Subcutaneous adipose tissue (tissue), 4 donors: Measurements from ENCODE around the gene CALHM6. TPM values are rescaled to one million over a fixed set of nuclear protein-coding genes. Genes with fewer than 3 reads are reported as not detected.

Experiments
- CTCF ChIP-seq: fragments of 450-650 bp; IDR thresholded peaks from one replicate; pipeline ENCODE4 v1.5.1; 2016; ENCODE audit warnings: low read depth, mild to moderate bottlenecking, control low read depth, antibody characterized with exemption, moderate library complexity
- total RNA-seq, 4 donors: library from RNA; depleted of rRNA; stranded (reverse); fragments of >200 nt; gene quantifications; one replicate each; pipeline ENCODE4 v1.1.0, GENCODE V29; 2016

CALHM6 gene
- total RNA-seq, 4 donors from 2014 or later: 0.65 to 9.2 (median 3.7) TPM

- no peak for TF ChIP-seq CTCF
These were observed 9.3 kb upstream of the CALHM6 start for GRCh38 chr6:116451916-116452315.

GRCh38 chr6:116452531-116452930 lies 8.6 kb upstream of the CALHM6 start:
- no peak for TF ChIP-seq CTCF

GRCh38 chr6:116456106-116456505 lies 5.1 kb upstream of the CALHM6 start:
- TF ChIP-seq CTCF: no peak

GRCh38 chr6:116456927-116457326 lies 4.2 kb upstream of the CALHM6 start:
- no peak for TF ChIP-seq CTCF

- TF ChIP-seq CTCF: no peak
These were observed 2.9 kb upstream of the CALHM6 start for GRCh38 chr6:116458264-116458663.

GRCh38 chr6:116459927-116460326 lies 1.2 kb upstream of the CALHM6 start:
- no peak for TF ChIP-seq CTCF

- no peak for TF ChIP-seq CTCF
These were observed 1.0 kb downstream of the CALHM6 start for GRCh38 chr6:116461932-116462885.
